ENCODE measurements around the gene NOP14. TPM values are rescaled to one million over a fixed set of nuclear protein-coding genes. Genes with fewer than 3 reads are reported as not detected.

NOP14 gene
- polyA plus RNA-seq, 2 of the 4 experiments (the other 2 are of a cell fraction), result 18.9 to 30.2 TPM

GRCh38 chr4:2929469-2929868 lies 33.7 kb downstream of the NOP14 start:
- FAIRE-seq (no peak), ATAC-seq (no peak), DNase-seq (ENCODE audit: low read depth in 1 of 2, low spot score in 1 of 2) (no peak)
- no peak overlapping the region for H3K4me3 ChIP-seq
- POLR2A ChIA-PET, result no interaction called here
- H3K9me3 ChIP-seq, result no peaks in the 10 kb centered on the region
- H3K4me1 ChIP-seq, result peaks cover 12% of the 10 kb centered on the region; the same call in 1 of the 3 replicates
- CTCF ChIA-PET, result no interaction called here
- no peak overlapping the region for H3K4me2 ChIP-seq
- H3K27ac ChIP-seq, result no peak overlapping the region
- 96% methylated on average over 14 of the region's 16 CpGs for WGBS (ENCODE audit: missing lambda C conversion rate)
- TF ChIP-seq POLR2AphosphoS2 (conservative IDR thresholded peaks at IDR 0.05; ENCODE audit: low read length) (no peak), GATA3 (IDR thresholded peaks at IDR 0.05; ENCODE audit: borderline replicate concordance) (no peak), RAD21 (conservative IDR thresholded peaks at IDR 0.05 in 1 of 2, IDR thresholded peaks at IDR 0.05 in 1 of 2) (no peak), CBX2 (IDR thresholded peaks at IDR 0.05; ENCODE audit: borderline replicate concordance, low read depth) (no peak), EHF (CRISPR knock-in tag; IDR thresholded peaks at IDR 0.05) (no peak), KDM5A (IDR thresholded peaks at IDR 0.05) (no peak), JUNB (IDR thresholded peaks at IDR 0.05) (no peak), HOXB13 (CRISPR knock-in tag; IDR thresholded peaks at IDR 0.05; ENCODE audit: low read depth) (no peak), FOSB (CRISPR knock-in tag; IDR thresholded peaks at IDR 0.05) (no peak), ATOH8 (CRISPR knock-in tag; IDR thresholded peaks at IDR 0.05; ENCODE audit: low read depth) (no peak), EP300 (IDR thresholded peaks at IDR 0.05) (no peak), SREBF2 (IDR thresholded peaks at IDR 0.05) (no peak), NR3C1 (IDR thresholded peaks at IDR 0.05) (no peak), RFX5 (IDR thresholded peaks at IDR 0.05) (no peak), RARB (CRISPR knock-in tag; IDR thresholded peaks at IDR 0.05) (no peak), HES2 (IDR thresholded peaks at IDR 0.05) (no peak)
- TF ChIP-seq, protein P1, sequence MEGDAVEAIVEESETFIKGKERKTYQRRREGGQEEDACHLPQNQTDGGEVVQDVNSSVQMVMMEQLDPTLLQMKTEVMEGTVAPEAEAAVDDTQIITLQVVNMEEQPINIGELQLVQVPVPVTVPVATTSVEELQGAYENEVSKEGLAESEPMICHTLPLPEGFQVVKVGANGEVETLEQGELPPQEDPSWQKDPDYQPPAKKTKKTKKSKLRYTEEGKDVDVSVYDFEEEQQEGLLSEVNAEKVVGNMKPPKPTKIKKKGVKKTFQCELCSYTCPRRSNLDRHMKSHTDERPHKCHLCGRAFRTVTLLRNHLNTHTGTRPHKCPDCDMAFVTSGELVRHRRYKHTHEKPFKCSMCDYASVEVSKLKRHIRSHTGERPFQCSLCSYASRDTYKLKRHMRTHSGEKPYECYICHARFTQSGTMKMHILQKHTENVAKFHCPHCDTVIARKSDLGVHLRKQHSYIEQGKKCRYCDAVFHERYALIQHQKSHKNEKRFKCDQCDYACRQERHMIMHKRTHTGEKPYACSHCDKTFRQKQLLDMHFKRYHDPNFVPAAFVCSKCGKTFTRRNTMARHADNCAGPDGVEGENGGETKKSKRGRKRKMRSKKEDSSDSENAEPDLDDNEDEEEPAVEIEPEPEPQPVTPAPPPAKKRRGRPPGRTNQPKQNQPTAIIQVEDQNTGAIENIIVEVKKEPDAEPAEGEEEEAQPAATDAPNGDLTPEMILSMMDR (IDR thresholded peaks at IDR 0.05), result no peak
- TF ChIP-seq, protein P2, sequence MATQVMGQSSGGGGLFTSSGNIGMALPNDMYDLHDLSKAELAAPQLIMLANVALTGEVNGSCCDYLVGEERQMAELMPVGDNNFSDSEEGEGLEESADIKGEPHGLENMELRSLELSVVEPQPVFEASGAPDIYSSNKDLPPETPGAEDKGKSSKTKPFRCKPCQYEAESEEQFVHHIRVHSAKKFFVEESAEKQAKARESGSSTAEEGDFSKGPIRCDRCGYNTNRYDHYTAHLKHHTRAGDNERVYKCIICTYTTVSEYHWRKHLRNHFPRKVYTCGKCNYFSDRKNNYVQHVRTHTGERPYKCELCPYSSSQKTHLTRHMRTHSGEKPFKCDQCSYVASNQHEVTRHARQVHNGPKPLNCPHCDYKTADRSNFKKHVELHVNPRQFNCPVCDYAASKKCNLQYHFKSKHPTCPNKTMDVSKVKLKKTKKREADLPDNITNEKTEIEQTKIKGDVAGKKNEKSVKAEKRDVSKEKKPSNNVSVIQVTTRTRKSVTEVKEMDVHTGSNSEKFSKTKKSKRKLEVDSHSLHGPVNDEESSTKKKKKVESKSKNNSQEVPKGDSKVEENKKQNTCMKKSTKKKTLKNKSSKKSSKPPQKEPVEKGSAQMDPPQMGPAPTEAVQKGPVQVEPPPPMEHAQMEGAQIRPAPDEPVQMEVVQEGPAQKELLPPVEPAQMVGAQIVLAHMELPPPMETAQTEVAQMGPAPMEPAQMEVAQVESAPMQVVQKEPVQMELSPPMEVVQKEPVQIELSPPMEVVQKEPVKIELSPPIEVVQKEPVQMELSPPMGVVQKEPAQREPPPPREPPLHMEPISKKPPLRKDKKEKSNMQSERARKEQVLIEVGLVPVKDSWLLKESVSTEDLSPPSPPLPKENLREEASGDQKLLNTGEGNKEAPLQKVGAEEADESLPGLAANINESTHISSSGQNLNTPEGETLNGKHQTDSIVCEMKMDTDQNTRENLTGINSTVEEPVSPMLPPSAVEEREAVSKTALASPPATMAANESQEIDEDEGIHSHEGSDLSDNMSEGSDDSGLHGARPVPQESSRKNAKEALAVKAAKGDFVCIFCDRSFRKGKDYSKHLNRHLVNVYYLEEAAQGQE (IDR thresholded peaks at IDR 0.05), result no peak

- Histone ChIP-seq H3K27ac (no peak overlapping the region), H3K4me1 (peaks cover 10% of the 10 kb centered on the region; the same call in 1 of the 3 replicates), H3K4me3 (no peak overlapping the region), H3K9me3 (no peaks in the 10 kb centered on the region), H3K4me2 (no peak overlapping the region)
- ATAC-seq, result no peak
- no peak for DNase-seq (ENCODE audit: low read depth in 1 of 2, low spot score in 1 of 2)
- WGBS (ENCODE audit: missing lambda C conversion rate), result 92% methylated on average over 25 of the region's 32 CpGs
- ChIA-PET POLR2A (no interaction called here), CTCF (no interaction called here)
- FAIRE-seq, result no peak
- no peak for TF ChIP-seq KDM5A (IDR thresholded peaks at IDR 0.05)
- peak; percentile 59; the same call in 1 of the 2 replicates for TF ChIP-seq POLR2AphosphoS2 (conservative IDR thresholded peaks at IDR 0.05; ENCODE audit: low read length)
These were observed 34.7 kb downstream of the NOP14 start for GRCh38 chr4:2928242-2929176.

All from A549 (cell line).